GM18499 (cell line): Measurements from ENCODE around the gene AGER.
"Not testable (repeated sequence)": the region's sequence is repeated elsewhere in the genome, so short reads cannot be mapped to it uniquely, and the experiment has no call there.

Experiments used
- ATAC-seq: cut with Tn5 transposase; IDR thresholded peaks from one replicate; pipeline ENCODE4 v1.9.1; 2021; ENCODE audit warnings: moderate number of reproducible peaks; ENCODE audit not compliant: insufficient read depth, unreplicated experiment

AGER gene

GRCh38 chr6:32184084-32184640 lies at the start of gene AGER:
TSS of gene AGER (minus strand) at chr6:32184253. CDS start at chr6:32184222, 31 bp downstream.
- no peak for ATAC-seq

- ATAC-seq, result no peak
These were observed 42.4 kb upstream of the AGER start for GRCh38 chr6:32226434-32226833.

- no peak for ATAC-seq
These were observed 40.6 kb upstream of the AGER start for GRCh38 chr6:32224696-32225095.

GRCh38 chr6:32223258-32224235 lies 39.5 kb upstream of the AGER start, which contains the start of gene NOTCH4:
TSS of gene NOTCH4 (minus strand) at chr6:32224067. CDS start at chr6:32223928, 139 bp downstream.
- ATAC-seq, result no peak

GRCh38 chr6:32222333-32223230 lies 38.5 kb upstream of the AGER start:
- no peak for ATAC-seq

- no peak for ATAC-seq
These were observed 36.0 kb upstream of the AGER start for GRCh38 chr6:32220021-32220420.

GRCh38 chr6:32218167-32218566 lies 34.1 kb upstream of the AGER start:
- ATAC-seq, result no peak

GRCh38 chr6:32216998-32217397 lies 32.9 kb upstream of the AGER start:
- ATAC-seq, result no peak

GRCh38 chr6:32216285-32216684 lies 32.2 kb upstream of the AGER start:
- no peak for ATAC-seq

GRCh38 chr6:32215617-32216016 lies 31.6 kb upstream of the AGER start:
- ATAC-seq, result no peak

GRCh38 chr6:32214126-32214525 lies 30.1 kb upstream of the AGER start:
- no peak for ATAC-seq

- ATAC-seq, result no peak
These were observed 29.6 kb upstream of the AGER start for GRCh38 chr6:32213649-32214048.

GRCh38 chr6:32212076-32212760 lies 28.2 kb upstream of the AGER start:
- no peak for ATAC-seq

- ATAC-seq, result not testable (repeated sequence)
These were observed 27.4 kb upstream of the AGER start for GRCh38 chr6:32211432-32211831.

GRCh38 chr6:32210191-32210601 lies 26.1 kb upstream of the AGER start:
- no peak for ATAC-seq

GRCh38 chr6:32208996-32209395 lies 24.9 kb upstream of the AGER start:
- ATAC-seq, result no peak

GRCh38 chr6:32204268-32204715 lies 20.2 kb upstream of the AGER start:
- no peak for ATAC-seq

GRCh38 chr6:32203426-32204267 lies 19.6 kb upstream of the AGER start:
- no peak for ATAC-seq

- ATAC-seq, result no peak
These were observed 18.1 kb upstream of the AGER start for GRCh38 chr6:32202186-32202585.
